H9 (cell line): Measurements from ENCODE around the gene AXIN2. TPM values are rescaled to one million over a fixed set of nuclear protein-coding genes. Genes with fewer than 3 reads are reported as not detected.

ENCODE experiments used
- DNase-seq: peaks from one replicate; pipeline ENCODE4 v3.0.0-alpha.2; 2017
- H2AFZ ChIP-seq: one replicate; pipeline ENCODE4 v1.6.1; 2013; ENCODE audit warnings: mild to moderate bottlenecking, low read length, control low read depth, moderate library complexity
- H2AK5ac ChIP-seq: 2 replicates; pipeline ENCODE4 v1.6.1; 2013; ENCODE audit warnings: low read length, control low read depth, mixed read lengths; ENCODE audit not compliant: insufficient read length
- H2BK120ac ChIP-seq: one replicate; pipeline ENCODE4 v1.6.1; 2013; ENCODE audit warnings: low read depth, mild to moderate bottlenecking, low read length, control low read depth, inconsistent platforms; ENCODE audit not compliant: poor library complexity, severe bottlenecking
- H2BK12ac ChIP-seq: 2 replicates; pipeline ENCODE4 v1.6.1; 2013; ENCODE audit warnings: low read length, control low read depth, mixed read lengths, low read depth; ENCODE audit not compliant: insufficient read length
- H2BK15ac ChIP-seq: 2 replicates; pipeline ENCODE4 v1.6.1; 2013; ENCODE audit warnings: low read depth, low read length, control low read depth
- H2BK20ac ChIP-seq: one replicate; pipeline ENCODE4 v1.6.1; 2013; ENCODE audit warnings: low read depth, mild to moderate bottlenecking, low read length, control low read depth, inconsistent platforms; ENCODE audit not compliant: poor library complexity, severe bottlenecking
- H2BK5ac ChIP-seq: 2 replicates; pipeline ENCODE4 v1.6.1; 2013; ENCODE audit warnings: low read length, control low read depth, mixed read lengths; ENCODE audit not compliant: insufficient read length
- H3K14ac ChIP-seq: 2 replicates; pipeline ENCODE4 v1.6.1; 2013; ENCODE audit warnings: low read length, control low read depth; ENCODE audit not compliant: insufficient read depth
- H3K18ac ChIP-seq: 2 replicates; pipeline ENCODE4 v1.6.1; 2013; ENCODE audit warnings: low read depth, mild to moderate bottlenecking, mixed read lengths, low read length, control low read depth; ENCODE audit not compliant: insufficient read length
- H3K23ac ChIP-seq: 2 replicates; pipeline ENCODE4 v1.6.1; 2013; ENCODE audit warnings: low read length, control low read depth, mixed read lengths, low read depth; ENCODE audit not compliant: insufficient read length
- H3K23me2 ChIP-seq: 2 replicates; pipeline ENCODE4 v1.6.1; 2013; ENCODE audit warnings: low read depth, mild to moderate bottlenecking, mixed read lengths, low read length, control low read depth; ENCODE audit not compliant: insufficient read length, poor library complexity, severe bottlenecking
- H3K27ac ChIP-seq: 2 replicates; pipeline ENCODE4 v1.5.1; 2013; ENCODE audit warnings: low read length, control low read depth, mixed read lengths, low read depth; ENCODE audit not compliant: insufficient read length
- H3K27me3 ChIP-seq: 2 replicates; pipeline ENCODE4 v1.6.1; 2013; ENCODE audit warnings: low read length, control low read depth, inconsistent platforms; ENCODE audit not compliant: insufficient read depth
- H3K4ac ChIP-seq: 2 replicates; pipeline ENCODE4 v1.6.1; 2013; ENCODE audit warnings: low read depth, mild to moderate bottlenecking, control low read depth, inconsistent platforms, low read length, moderate library complexity
- H3K4me1 ChIP-seq: 2 replicates; pipeline ENCODE4 v1.6.1; 2013; ENCODE audit warnings: low read length, control low read depth, inconsistent platforms; ENCODE audit not compliant: insufficient read depth
- H3K4me2 ChIP-seq: 2 replicates; pipeline ENCODE4 v1.6.1; 2013; ENCODE audit warnings: low read length, control low read depth, mixed read lengths; ENCODE audit not compliant: insufficient read length, insufficient read depth
- H3K56ac ChIP-seq: 2 replicates; pipeline ENCODE4 v1.6.1; 2013; ENCODE audit warnings: low read depth, mild to moderate bottlenecking, mixed read lengths, low read length, control low read depth; ENCODE audit not compliant: insufficient read length
- H3K79me1 ChIP-seq: 2 replicates; pipeline ENCODE4 v1.6.1; 2013; ENCODE audit warnings: low read depth, mild to moderate bottlenecking, moderate library complexity, low read length, control low read depth, inconsistent platforms; ENCODE audit not compliant: insufficient read depth, poor library complexity, severe bottlenecking
- H3K79me2 ChIP-seq: 2 replicates; pipeline ENCODE4 v1.6.1; 2013; ENCODE audit warnings: low read length, control low read depth, inconsistent platforms; ENCODE audit not compliant: insufficient read depth
- H3K9ac ChIP-seq: 2 replicates; pipeline ENCODE4 v1.6.1; 2013; ENCODE audit warnings: low read length, control low read depth, mixed read lengths; ENCODE audit not compliant: insufficient read length; ENCODE audit errors: extremely low read depth
- H3K9me3 ChIP-seq: one replicate; pipeline ENCODE4 v1.6.1; 2013; ENCODE audit warnings: low read depth, low read length, inconsistent platforms; ENCODE audit not compliant: control insufficient read depth
- H3T11ph ChIP-seq: one replicate; pipeline ENCODE4 v1.6.1; 2013; ENCODE audit warnings: mild to moderate bottlenecking, low read length, control low read depth, inconsistent platforms
- H4K20me1 ChIP-seq: one replicate; pipeline ENCODE4 v1.6.1; 2013; ENCODE audit not compliant: control insufficient read depth, insufficient read length, insufficient read depth
- H4K5ac ChIP-seq: 2 replicates; pipeline ENCODE4 v1.6.1; 2013; ENCODE audit warnings: low read depth, mild to moderate bottlenecking, mixed read lengths, low read length, control low read depth; ENCODE audit not compliant: insufficient read length
- H4K8ac ChIP-seq: replicated peaks from 2 replicates; pipeline ENCODE4 v1.6.1; 2013; ENCODE audit warnings: low read length, control low read depth, mixed read lengths, low read depth; ENCODE audit not compliant: insufficient read length
- H4K91ac ChIP-seq: 2 replicates; pipeline ENCODE4 v1.6.1; 2013; ENCODE audit warnings: low read depth, mild to moderate bottlenecking, moderate library complexity, mixed read lengths, low read length, control low read depth; ENCODE audit not compliant: insufficient read length
- H3K27ac Mint-ChIP-seq, 3 experiments: 2 replicates in 2 of 3; 3 replicates in 1 of 3; pipeline ENCODE4 v1.8.0; 2020 to 2021; ENCODE audit warnings: mixed read lengths in 3 of 3, mild to moderate bottlenecking in 1 of 3, moderate library complexity in 1 of 3
- H3K27me3 Mint-ChIP-seq: 2 replicates; pipeline ENCODE4 v1.8.0; 2021; ENCODE audit warnings: low read depth, mild to moderate bottlenecking, moderate library complexity, mixed read lengths
- H3K36me3 Mint-ChIP-seq, 3 experiments: 2 replicates in 2 of 3; 3 replicates in 1 of 3; pipeline ENCODE4 v1.8.0; 2020 to 2021; ENCODE audit warnings: low read depth in 3 of 3, mixed read lengths in 3 of 3; ENCODE audit not compliant: insufficient read depth in 1 of 3
- H3K4me1 Mint-ChIP-seq, 2 experiments: 2 replicates each; pipeline ENCODE4 v1.8.0; 2020; ENCODE audit warnings: mixed read lengths in 2 of 2
- H3K4me3 Mint-ChIP-seq, 2 experiments: 2 replicates in 1 of 2; 3 replicates in 1 of 2; pipeline ENCODE4 v1.8.0; 2020 to 2021; ENCODE audit warnings: mild to moderate bottlenecking in 2 of 2, mixed read lengths in 2 of 2, moderate library complexity in 1 of 2
- H3K9me3 Mint-ChIP-seq, 2 experiments: 2 replicates in 1 of 2; 3 replicates in 1 of 2; pipeline ENCODE4 v1.8.0; 2020; ENCODE audit warnings: mild to moderate bottlenecking in 2 of 2, mixed read lengths in 2 of 2, moderate library complexity in 1 of 2
- WGBS: extraction: QIAGEN DNeasy Blood & Tissue Kit; methylation state at CpG from one replicate; pipeline ENCODE4 v1.1.7; 2013; ENCODE audit warnings: missing lambda C conversion rate, low lambda C conversion rate, mixed read lengths; ENCODE audit not compliant: insufficient read length; ENCODE audit errors: extremely low coverage; 5-methylcytosine and 5-hydroxymethylcytosine counted together
- total RNA-seq: library from RNA; stranded (reverse); gene quantifications from 2 replicates; pipeline ENCODE4 v1.2.1, GENCODE V29; 2021
- TF ChIP-seq, protein P1 (sequence below): fragments of 200-600 bp; sonication (generic); conservative IDR thresholded peaks from 3 replicates; pipeline ENCODE4 v1.8.0; 2021; ENCODE audit warnings: antibody characterized with exemption, mild to moderate bottlenecking

The AXIN2 gene
- total RNA-seq, 1 experiment from 2014 or later, result 35.0 TPM

DNA sequence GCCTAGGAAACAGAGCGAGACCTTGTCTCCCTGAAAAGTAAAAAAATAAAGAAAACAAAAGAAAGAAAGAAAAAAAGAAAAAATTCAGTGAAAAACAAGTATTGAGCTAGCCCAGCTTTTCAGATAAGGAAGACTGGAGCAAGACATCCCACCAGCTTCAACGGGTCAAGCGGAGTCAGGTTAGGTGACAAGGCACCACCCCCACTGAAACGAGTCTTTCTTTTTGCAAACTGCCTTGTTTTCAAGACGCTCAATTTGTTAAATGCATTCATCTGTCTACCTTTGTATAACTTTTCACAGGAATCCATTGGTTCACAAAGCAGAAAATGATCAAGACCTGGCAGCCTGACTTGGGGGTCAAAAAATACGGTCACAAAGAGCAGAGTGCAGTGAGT lies 10.7 kb upstream of the AXIN2 start:
- Histone ChIP-seq H3K27me3 (no peaks in the 10 kb centered on the region; the same call in 1 of the 2 replicates), H3K4me1 (peaks cover 12% of the 10 kb centered on the region; the same call in 1 of the 2 replicates), H4K5ac (no peak overlapping the region), H3K23me2 (peaks cover 3% of the 10 kb centered on the region), H2BK20ac (no peak overlapping the region), H2AFZ (no peak overlapping the region), H2BK120ac (no peak overlapping the region), H3K4ac (no peak overlapping the region), H2AK5ac (no peak overlapping the region), H2BK15ac (no peak overlapping the region), H3T11ph (no peak overlapping the region), H3K9me3 (no peaks in the 10 kb centered on the region), H3K4me2 (peak overlapping the region; percentile 25), H3K18ac (no peak overlapping the region), H3K79me1 (no peaks in the 10 kb centered on the region), H3K14ac (no peak overlapping the region), H3K79me2 (no peaks in the 10 kb centered on the region), H3K23ac (no peak overlapping the region), H2BK5ac (no peak overlapping the region), H3K9ac (no peak overlapping the region), H4K8ac (no peak overlapping the region), H3K56ac (no peak overlapping the region), H4K20me1 (no peaks in the 10 kb centered on the region), H4K91ac (no peak overlapping the region), H2BK12ac (no peak overlapping the region), H3K27ac (peak overlapping the region; percentile 42)
- H3K27ac Mint-ChIP-seq, result peak overlapping the region; percentile 96 to 99 (median 97)
- peak overlapping the region; percentile 45 to 69 for H3K4me3 Mint-ChIP-seq
- H3K27me3 Mint-ChIP-seq, result peaks cover 8% of the 10 kb centered on the region
- no peaks in the 10 kb centered on the region; a peak in 1 of 5 replicates for H3K9me3 Mint-ChIP-seq
- peaks cover 58 to 61% of the 10 kb centered on the region in 2 experiments for H3K4me1 Mint-ChIP-seq
- TF ChIP-seq, protein P1, sequence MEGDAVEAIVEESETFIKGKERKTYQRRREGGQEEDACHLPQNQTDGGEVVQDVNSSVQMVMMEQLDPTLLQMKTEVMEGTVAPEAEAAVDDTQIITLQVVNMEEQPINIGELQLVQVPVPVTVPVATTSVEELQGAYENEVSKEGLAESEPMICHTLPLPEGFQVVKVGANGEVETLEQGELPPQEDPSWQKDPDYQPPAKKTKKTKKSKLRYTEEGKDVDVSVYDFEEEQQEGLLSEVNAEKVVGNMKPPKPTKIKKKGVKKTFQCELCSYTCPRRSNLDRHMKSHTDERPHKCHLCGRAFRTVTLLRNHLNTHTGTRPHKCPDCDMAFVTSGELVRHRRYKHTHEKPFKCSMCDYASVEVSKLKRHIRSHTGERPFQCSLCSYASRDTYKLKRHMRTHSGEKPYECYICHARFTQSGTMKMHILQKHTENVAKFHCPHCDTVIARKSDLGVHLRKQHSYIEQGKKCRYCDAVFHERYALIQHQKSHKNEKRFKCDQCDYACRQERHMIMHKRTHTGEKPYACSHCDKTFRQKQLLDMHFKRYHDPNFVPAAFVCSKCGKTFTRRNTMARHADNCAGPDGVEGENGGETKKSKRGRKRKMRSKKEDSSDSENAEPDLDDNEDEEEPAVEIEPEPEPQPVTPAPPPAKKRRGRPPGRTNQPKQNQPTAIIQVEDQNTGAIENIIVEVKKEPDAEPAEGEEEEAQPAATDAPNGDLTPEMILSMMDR, result no peak
- DNase-seq, result no peak
- 0 out of 7 replicates have a peak, but pooled peaks cover 0 to 2% (median 0%) of the 10 kb centered on the region in 3 experiments for H3K36me3 Mint-ChIP-seq
- no CpG with 5 or more reads among the region's 6 CpGs for WGBS
